K562 (cell line): ENCODE measurements around the gene F2RL1. TPM values are rescaled to one million over a fixed set of nuclear protein-coding genes. Genes with fewer than 3 reads are reported as not detected.

ENCODE experiments used
- CBX2 ChIP-seq: fragments of 200-600 bp; sonication (generic); IDR thresholded peaks from one replicate; pipeline ENCODE4 v1.6.1; 2012; ENCODE audit warnings: mild to moderate bottlenecking, low read length, inconsistent platforms; ENCODE audit not compliant: insufficient read depth, poor library complexity, severe bottlenecking
- CREB1 ChIP-seq, 2 experiments: sonication (generic) in 1 of 2; formaldehyde crosslinking in 1 of 2; IDR thresholded peaks; 2 replicates each; pipeline versions ENCODE4 v1.6.1 to v1.8.0; 2012 to 2022; ENCODE audit warnings: inconsistent platforms in 1 of 2, mild to moderate bottlenecking in 1 of 2, missing genetic modification reagents in 1 of 2, moderate library complexity in 1 of 2
- FOSL1 ChIP-seq: fragments of 200-800 bp; sonication (Bioruptor generic); conservative IDR thresholded peaks from 2 replicates; pipeline ENCODE4 v1.6.1; 2016; ENCODE audit warnings: missing genetic modification characterization, missing compliant biosample characterization
- GABPB2 ChIP-seq: fragments of 250-450 bp; sonication (Bioruptor Pico); conservative IDR thresholded peaks from 2 replicates; pipeline ENCODE4 v1.5.1; 2021; ENCODE audit warnings: mild to moderate bottlenecking
- HDAC8 ChIP-seq: fragments of 450-650 bp; IDR thresholded peaks from 2 replicates; pipeline ENCODE4 v1.6.1; 2016; ENCODE audit warnings: mild to moderate bottlenecking, missing genetic modification characterization, moderate library complexity, missing compliant biosample characterization
- MCM7 ChIP-seq, 2 experiments: fragments of 450-650 bp; IDR thresholded peaks; 2 replicates each; pipeline ENCODE4 v1.6.1; 2016 to 2018
- MIER1 ChIP-seq: fragments of 450-650 bp; IDR thresholded peaks from 2 replicates; pipeline ENCODE4 v1.6.1; 2016; ENCODE audit warnings: antibody characterized with exemption, mild to moderate bottlenecking, low read depth
- PTTG1 ChIP-seq: fragments of 450-650 bp; IDR thresholded peaks from 2 replicates; pipeline ENCODE4 v1.6.1; 2016; ENCODE audit warnings: low read depth, mild to moderate bottlenecking, missing genetic modification characterization, missing compliant biosample characterization
- SIX5 ChIP-seq, 2 experiments: IDR thresholded peaks; 2 replicates each; pipeline ENCODE4 v1.6.1; 2011; ENCODE audit warnings: low read length in 2 of 2, borderline replicate concordance in 1 of 2, low read depth in 1 of 2, mild to moderate bottlenecking in 1 of 2, moderate library complexity in 1 of 2; ENCODE audit not compliant: insufficient read depth in 1 of 2
- SMARCC2 ChIP-seq: fragments of 450-650 bp; IDR thresholded peaks from 2 replicates; pipeline ENCODE4 v1.6.1; 2017; ENCODE audit warnings: antibody characterized with exemption, moderate library complexity, mild to moderate bottlenecking, low read depth
- SMC3 ChIP-seq: conservative IDR thresholded peaks from 2 replicates; pipeline ENCODE4 v1.6.1; 2011; ENCODE audit warnings: low read depth, low read length, improper control_type of control experiment; ENCODE audit not compliant: insufficient read depth
- THAP7 ChIP-seq: fragments of 250-450 bp; sonication (Bioruptor Pico); IDR thresholded peaks from 2 replicates; pipeline ENCODE4 v1.5.0; 2021
- ZFP91 ChIP-seq: sonication (generic); formaldehyde crosslinking; IDR thresholded peaks from 2 replicates; pipeline ENCODE4 v1.8.0; 2022; ENCODE audit warnings: mild to moderate bottlenecking, missing genetic modification reagents
- ZKSCAN3 ChIP-seq: fragments of 250-450 bp; sonication (Bioruptor Pico); IDR thresholded peaks from 2 replicates; pipeline ENCODE4 v1.4.0; 2020
- ZNF324 ChIP-seq: fragments of 250-450 bp; sonication (Bioruptor Pico); IDR thresholded peaks from 2 replicates; pipeline ENCODE4 v1.4.0; 2020; ENCODE audit warnings: mild to moderate bottlenecking
- polyA plus RNA-seq, 8 experiments: library from polyadenylated mRNA; depleted of rRNA in 4 of 8; stranded (reverse) in 5 of 8; unstranded in 3 of 8; fragments of >200 nt; fragmentation: Nextera tagmentation in 2 of 8; fragmentation: Illumina TruSeq in 1 of 8; extraction: Ambion mirVana in 2 of 8; extraction: Trizol in 1 of 8; gene quantifications; 2 replicates each; pipeline versions ENCODE4 v1.2.1 to v1.2.3, GENCODE V29; 2011 to 2014; ENCODE audit warnings: inconsistent platforms in 1 of 8, missing spikeins in 1 of 8
- total RNA-seq, 7 experiments: library from RNA; depleted of rRNA in 6 of 7; stranded (reverse); fragments of >200 nt in 6 of 7; fragmentation: Illumina TruSeq in 2 of 7; extraction: Trizol in 2 of 7; gene quantifications; 2 replicates each; pipeline versions ENCODE4 v1.2.1 to v1.2.3, GENCODE V29; 2011 to 2021; ENCODE audit warnings: low replicate concordance in 1 of 7
- TF ChIP-seq, protein P1 (sequence below): fragments of 250-450 bp; sonication (Bioruptor Pico); IDR thresholded peaks from 2 replicates; pipeline ENCODE4 v1.5.0; 2021; ENCODE audit warnings: mild to moderate bottlenecking, borderline replicate concordance
- TF ChIP-seq, protein P2 (sequence below): fragments of 250-450 bp; sonication (Bioruptor Pico); IDR thresholded peaks from 2 replicates; pipeline ENCODE4 v1.8.0; 2022; ENCODE audit warnings: moderate library complexity, mild to moderate bottlenecking, inconsistent platforms

F2RL1 gene
- total and polyA plus RNA-seq, 9 of the 15 experiments (the other 6 are each of a cell fraction or from before 2014, with no cell fraction given): 0.03 to 0.50 (median 0.27) TPM; not detected in 6

- TF ChIP-seq ZNF324 (CRISPR knock-in tag): no peak
- peak; percentile 83 for TF ChIP-seq SMARCC2
- TF ChIP-seq HDAC8 (tag): no peak
- TF ChIP-seq CREB1 (IDR thresholded peaks at IDR 0.05): peak; percentile 40
- no peak for TF ChIP-seq CREB1 (CRISPR knock-in tag; IDR thresholded peaks at IDR 0.05)
- no peak for TF ChIP-seq PTTG1 (tag)
- no peak for TF ChIP-seq SIX5 (IDR thresholded peaks at IDR 0.05; ENCODE audit: borderline replicate concordance in 1 of 2, insufficient read depth in 1 of 2, low read depth in 1 of 2, low read length in 2 of 2)
- TF ChIP-seq MCM7 (IDR thresholded peaks at IDR 0.05): no peak
- no peak for TF ChIP-seq ZKSCAN3
- no peak for TF ChIP-seq THAP7
- TF ChIP-seq ZFP91: no peak
- no peak for TF ChIP-seq GABPB2 (CRISPR knock-in tag)
- TF ChIP-seq MIER1: no peak
- TF ChIP-seq, protein P1, sequence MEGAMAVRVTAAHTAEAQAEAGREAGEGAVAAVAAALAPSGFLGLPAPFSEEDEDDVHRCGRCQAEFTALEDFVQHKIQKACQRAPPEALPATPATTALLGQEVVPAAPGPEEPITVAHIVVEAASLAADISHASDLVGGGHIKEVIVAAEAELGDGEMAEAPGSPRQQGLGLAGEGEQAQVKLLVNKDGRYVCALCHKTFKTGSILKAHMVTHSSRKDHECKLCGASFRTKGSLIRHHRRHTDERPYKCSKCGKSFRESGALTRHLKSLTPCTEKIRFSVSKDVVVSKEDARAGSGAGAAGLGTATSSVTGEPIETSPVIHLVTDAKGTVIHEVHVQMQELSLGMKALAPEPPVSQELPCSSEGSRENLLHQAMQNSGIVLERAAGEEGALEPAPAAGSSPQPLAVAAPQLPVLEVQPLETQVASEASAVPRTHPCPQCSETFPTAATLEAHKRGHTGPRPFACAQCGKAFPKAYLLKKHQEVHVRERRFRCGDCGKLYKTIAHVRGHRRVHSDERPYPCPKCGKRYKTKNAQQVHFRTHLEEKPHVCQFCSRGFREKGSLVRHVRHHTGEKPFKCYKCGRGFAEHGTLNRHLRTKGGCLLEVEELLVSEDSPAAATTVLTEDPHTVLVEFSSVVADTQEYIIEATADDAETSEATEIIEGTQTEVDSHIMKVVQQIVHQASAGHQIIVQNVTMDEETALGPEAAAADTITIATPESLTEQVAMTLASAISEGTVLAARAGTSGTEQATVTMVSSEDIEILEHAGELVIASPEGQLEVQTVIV (CRISPR knock-in tag): no peak
- TF ChIP-seq SMC3: no peak
- no peak for TF ChIP-seq CBX2
- TF ChIP-seq FOSL1 (tag): peak; percentile 35; the same call in 1 of the 2 replicates
- TF ChIP-seq, protein P2, sequence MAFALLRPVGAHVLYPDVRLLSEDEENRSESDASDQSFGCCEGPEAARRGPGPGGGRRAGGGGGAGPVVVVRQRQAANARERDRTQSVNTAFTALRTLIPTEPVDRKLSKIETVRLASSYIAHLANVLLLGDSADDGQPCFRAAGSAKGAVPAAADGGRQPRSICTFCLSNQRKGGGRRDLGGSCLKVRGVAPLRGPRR: no peak
Measured at GRCh38 chr5:76849419-76850291, 30.8 kb downstream of the F2RL1 start, which contains the start of gene S100Z (continued).
